Keratinocyte (primary cell): Measurements from ENCODE around the gene DAPK1.

Source experiments
- CTCF ChIP-seq, 3 experiments: IDR thresholded peaks in 1 of 3; conservative IDR thresholded peaks in 1 of 3; optimal IDR thresholded peaks in 1 of 3; 2 replicates in 2 of 3; 3 replicates in 1 of 3; pipeline versions ENCODE3 to v1.5.1; 2011; ENCODE audit warnings: low read length in 3 of 3, mild to moderate bottlenecking in 3 of 3, moderate library complexity in 2 of 3, control low read depth in 1 of 3, inconsistent platforms in 1 of 3; ENCODE audit not compliant: insufficient read depth in 2 of 3; ENCODE audit errors: extremely low read depth in 1 of 3
- EZH2 ChIP-seq: IDR thresholded peaks from one replicate; pipeline ENCODE4 v1.6.1; 2012; ENCODE audit warnings: inconsistent platforms, mild to moderate bottlenecking, low read length, moderate library complexity

- no peak for TF ChIP-seq EZH2
- TF ChIP-seq CTCF (optimal IDR thresholded peaks at IDR 0.05 in 1 of 3, IDR thresholded peaks at IDR 0.05 in 1 of 3, conservative IDR thresholded peaks at IDR 0.05 in 1 of 3; ENCODE audit: extremely low read depth in 1 of 3, insufficient read depth in 2 of 3, low read length in 3 of 3), result peak in 2 of 3 experiments; percentile 49 to 69
Measured at GRCh38 chr9:87725900-87726709, 228.4 kb downstream of the DAPK1 start, which contains the start of gene CTSL.
